Natural killer cell (primary cell): ENCODE data around the gene TMEM132A. TPM values are rescaled to one million over a fixed set of nuclear protein-coding genes. Genes with fewer than 3 reads are reported as not detected.

Source experiments
- ATAC-seq, 3 donors: fragments of 150-1000 bp in 2 of 3; fragments of 200-7000 bp in 1 of 3; cut with Tn5 transposase; 1 replicate in 1 of 3; 2 replicates in 2 of 3; pipeline ENCODE4 v1.10.0; 2021; ENCODE audit warnings: mild to moderate bottlenecking in 2 of 3, moderate library complexity in 2 of 3
- DNase-seq, 2 donors: peaks; one replicate each; pipeline versions ENCODE4 v3.0.0 to v3.0.0-alpha.2; 2013 to 2021; ENCODE audit warnings: mixed read lengths in 1 of 2
- H3K27ac ChIP-seq: one replicate; pipeline ENCODE4 v1.5.1; 2013; ENCODE audit warnings: mild to moderate bottlenecking, low read length
- H3K27me3 ChIP-seq: one replicate; pipeline ENCODE4 v1.6.1; 2013; ENCODE audit warnings: low read length; ENCODE audit not compliant: control insufficient read depth, insufficient read depth
- H3K36me3 ChIP-seq: one replicate; pipeline ENCODE4 v1.6.1; 2013; ENCODE audit warnings: low read length; ENCODE audit not compliant: control insufficient read depth, insufficient read depth
- H3K4me1 ChIP-seq: one replicate; pipeline ENCODE4 v1.6.1; 2013; ENCODE audit warnings: low read length; ENCODE audit not compliant: control insufficient read depth, insufficient read depth
- H3K4me3 ChIP-seq: one replicate; pipeline ENCODE4 v1.5.1; 2013; ENCODE audit warnings: low read length
- H3K9me3 ChIP-seq: one replicate; pipeline ENCODE4 v1.6.1; 2013; ENCODE audit warnings: low read length; ENCODE audit not compliant: control insufficient read depth, insufficient read depth
- H3K27ac Mint-ChIP-seq, 2 donors: one replicate each; pipeline ENCODE4 v1.8.0; 2022; ENCODE audit warnings: mild to moderate bottlenecking in 2 of 2, mixed read lengths in 2 of 2, moderate library complexity in 1 of 2
- H3K27me3 Mint-ChIP-seq, 2 donors: one replicate each; pipeline ENCODE4 v1.8.0; 2022; ENCODE audit warnings: low read depth in 2 of 2, mixed read lengths in 2 of 2
- H3K36me3 Mint-ChIP-seq: one replicate; pipeline ENCODE4 v1.8.0; 2022; ENCODE audit warnings: mixed read lengths
- H3K4me1 Mint-ChIP-seq, 2 donors: one replicate each; pipeline ENCODE4 v1.8.0; 2022; ENCODE audit warnings: mixed read lengths in 2 of 2
- H3K4me3 Mint-ChIP-seq: one replicate; pipeline ENCODE4 v1.8.0; 2022; ENCODE audit warnings: mild to moderate bottlenecking, moderate library complexity, mixed read lengths
- H3K9me3 Mint-ChIP-seq, 2 donors: one replicate each; pipeline ENCODE4 v1.8.0; 2022; ENCODE audit warnings: mixed read lengths in 2 of 2
- WGBS: methylation state at CpG from one replicate; pipeline ENCODE4 v1.1.7; 2013; ENCODE audit warnings: missing lambda C conversion rate; ENCODE audit not compliant: insufficient coverage; 5-methylcytosine and 5-hydroxymethylcytosine counted together
- intact Hi-C: fragments of 100-400 bp; cut with micrococcal nuclease; formaldehyde crosslinking; loops from one replicate; pipeline ENCODE4 v1.14.2; 2022
- total RNA-seq, 4 donors: library from RNA; stranded (reverse); fragments of 120-200 nt in 1 of 4; gene quantifications; one replicate each; pipeline versions ENCODE4 v1.2.3 to v1.2.4, GENCODE V29; 2013 to 2022
- TF ChIP-seq, protein P1 (sequence below): fragments of 200-600 bp; IDR thresholded peaks from one replicate; pipeline ENCODE4 v1.8.0; 2022; ENCODE audit warnings: antibody characterized with exemption

The TMEM132A gene
- total RNA-seq, 3 donors from 2014 or later (not counting 1 experiment from before 2014, with no cell fraction given): not detected

DNA sequence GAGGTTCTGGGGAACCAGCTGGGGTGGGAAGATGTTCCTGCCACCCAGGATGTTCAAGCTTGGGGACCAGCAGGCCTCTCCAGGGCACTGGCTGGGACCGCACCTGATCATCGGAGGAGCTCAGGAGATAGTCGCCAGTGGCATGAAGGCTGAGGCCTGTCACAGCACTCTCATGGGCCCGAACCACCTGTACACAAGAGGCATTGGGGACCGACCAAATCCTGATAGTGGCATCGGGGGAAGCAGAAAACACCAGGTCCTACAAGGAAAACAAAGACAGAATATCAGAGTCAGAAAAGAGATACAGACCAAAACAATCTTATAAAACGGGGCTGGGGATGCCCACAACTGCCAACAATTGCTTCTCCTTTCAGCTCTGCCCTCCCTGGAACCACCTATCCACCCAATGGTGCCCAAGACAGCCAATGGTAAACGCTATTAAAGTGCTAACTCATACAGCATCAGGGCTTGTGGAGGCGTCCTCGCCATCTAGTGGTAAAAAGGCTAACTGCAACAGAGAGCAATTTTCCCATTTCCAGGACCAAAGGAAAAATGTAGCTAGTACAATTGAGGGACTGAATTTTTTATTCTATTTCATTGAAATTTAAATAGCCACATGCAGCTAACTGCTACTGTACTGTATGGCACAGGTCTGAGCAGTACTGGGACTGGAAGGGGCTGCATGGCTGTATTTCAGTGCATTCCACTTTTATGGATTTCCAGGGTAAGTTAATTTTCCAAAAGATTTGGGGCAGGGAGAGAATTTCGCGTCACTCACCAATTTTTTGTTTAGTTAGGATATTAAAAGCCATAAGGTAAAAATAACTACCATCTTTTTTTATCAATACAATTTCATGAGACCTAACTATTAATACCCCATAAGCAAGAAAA lies 25.0 kb upstream of the TMEM132A start:
- TF ChIP-seq, protein P1, sequence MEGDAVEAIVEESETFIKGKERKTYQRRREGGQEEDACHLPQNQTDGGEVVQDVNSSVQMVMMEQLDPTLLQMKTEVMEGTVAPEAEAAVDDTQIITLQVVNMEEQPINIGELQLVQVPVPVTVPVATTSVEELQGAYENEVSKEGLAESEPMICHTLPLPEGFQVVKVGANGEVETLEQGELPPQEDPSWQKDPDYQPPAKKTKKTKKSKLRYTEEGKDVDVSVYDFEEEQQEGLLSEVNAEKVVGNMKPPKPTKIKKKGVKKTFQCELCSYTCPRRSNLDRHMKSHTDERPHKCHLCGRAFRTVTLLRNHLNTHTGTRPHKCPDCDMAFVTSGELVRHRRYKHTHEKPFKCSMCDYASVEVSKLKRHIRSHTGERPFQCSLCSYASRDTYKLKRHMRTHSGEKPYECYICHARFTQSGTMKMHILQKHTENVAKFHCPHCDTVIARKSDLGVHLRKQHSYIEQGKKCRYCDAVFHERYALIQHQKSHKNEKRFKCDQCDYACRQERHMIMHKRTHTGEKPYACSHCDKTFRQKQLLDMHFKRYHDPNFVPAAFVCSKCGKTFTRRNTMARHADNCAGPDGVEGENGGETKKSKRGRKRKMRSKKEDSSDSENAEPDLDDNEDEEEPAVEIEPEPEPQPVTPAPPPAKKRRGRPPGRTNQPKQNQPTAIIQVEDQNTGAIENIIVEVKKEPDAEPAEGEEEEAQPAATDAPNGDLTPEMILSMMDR: peak; percentile 73
- Mint-ChIP-seq H3K27ac (peak overlapping the region in 1 of 2 donors; percentile 38), H3K36me3 (peaks cover 37% of the 10 kb centered on the region), H3K27me3 (no peaks in the 10 kb centered on the region), H3K4me3 (no peak overlapping the region), H3K4me1 (peaks cover 10 to 13% of the 10 kb centered on the region in 2 donors), H3K9me3 (no peaks in the 10 kb centered on the region)
- ATAC-seq: peak; percentile 79 to 84 (median 81)
- peaks cover 78% of the 10 kb centered on the region for H3K36me3 ChIP-seq
- WGBS: 58% methylated on average over 10 of the region's 12 CpGs
- no peaks in the 10 kb centered on the region for H3K9me3 ChIP-seq
- DNase-seq: peak in 1 of 2 donors; percentile 75
- no peak overlapping the region for H3K4me3 ChIP-seq
- H3K4me1 ChIP-seq: peaks cover under 1% of the 10 kb centered on the region
- H3K27me3 ChIP-seq: no peaks in the 10 kb centered on the region
- intact Hi-C loops: loop anchor here (1.0 kb wide), 1 partner anchor 68 kb away; no protein-coding TSS in a partner anchor
- no peak overlapping the region for H3K27ac ChIP-seq

DNA sequence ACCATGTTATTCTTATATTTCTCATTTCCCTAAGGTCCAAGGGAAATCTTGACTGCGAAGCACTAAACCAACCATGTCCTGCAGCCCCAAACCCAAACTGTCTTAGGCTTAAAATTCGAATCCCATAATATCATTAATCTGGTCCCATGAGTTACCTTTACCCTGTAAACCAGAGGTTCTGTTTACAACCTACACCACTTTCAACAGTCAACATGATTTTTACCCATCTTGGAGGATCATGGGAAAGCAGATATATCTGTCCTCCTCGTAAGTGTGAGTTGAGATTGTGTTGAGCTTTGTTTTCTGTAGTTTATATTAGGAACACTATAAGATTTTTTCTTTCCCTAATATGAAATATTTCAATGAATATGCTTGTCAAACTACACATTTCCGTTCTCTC lies 24.3 kb upstream of the TMEM132A start:
- Mint-ChIP-seq H3K9me3 (no peaks in the 10 kb centered on the region), H3K4me3 (no peak overlapping the region), H3K4me1 (peaks cover 17 to 18% of the 10 kb centered on the region in 2 donors), H3K27me3 (no peaks in the 10 kb centered on the region), H3K27ac (peak overlapping the region in 1 of 2 donors; percentile 38), H3K36me3 (peaks cover 32% of the 10 kb centered on the region)
- peaks cover 73% of the 10 kb centered on the region for H3K36me3 ChIP-seq
- H3K27ac ChIP-seq: no peak overlapping the region
- no peak for ATAC-seq
- no peak overlapping the region for H3K4me3 ChIP-seq
- intact Hi-C loops: loop anchor here (1.0 kb wide), 1 partner anchor 69 kb away; no protein-coding TSS in a partner anchor
- TF ChIP-seq, protein P1: no peak
- 75% methylated on average over 3 of the region's 4 CpGs for WGBS
- H3K9me3 ChIP-seq: no peaks in the 10 kb centered on the region
- DNase-seq: no peak
- no peaks in the 10 kb centered on the region for H3K27me3 ChIP-seq
- H3K4me1 ChIP-seq: peaks cover 7% of the 10 kb centered on the region

DNA sequence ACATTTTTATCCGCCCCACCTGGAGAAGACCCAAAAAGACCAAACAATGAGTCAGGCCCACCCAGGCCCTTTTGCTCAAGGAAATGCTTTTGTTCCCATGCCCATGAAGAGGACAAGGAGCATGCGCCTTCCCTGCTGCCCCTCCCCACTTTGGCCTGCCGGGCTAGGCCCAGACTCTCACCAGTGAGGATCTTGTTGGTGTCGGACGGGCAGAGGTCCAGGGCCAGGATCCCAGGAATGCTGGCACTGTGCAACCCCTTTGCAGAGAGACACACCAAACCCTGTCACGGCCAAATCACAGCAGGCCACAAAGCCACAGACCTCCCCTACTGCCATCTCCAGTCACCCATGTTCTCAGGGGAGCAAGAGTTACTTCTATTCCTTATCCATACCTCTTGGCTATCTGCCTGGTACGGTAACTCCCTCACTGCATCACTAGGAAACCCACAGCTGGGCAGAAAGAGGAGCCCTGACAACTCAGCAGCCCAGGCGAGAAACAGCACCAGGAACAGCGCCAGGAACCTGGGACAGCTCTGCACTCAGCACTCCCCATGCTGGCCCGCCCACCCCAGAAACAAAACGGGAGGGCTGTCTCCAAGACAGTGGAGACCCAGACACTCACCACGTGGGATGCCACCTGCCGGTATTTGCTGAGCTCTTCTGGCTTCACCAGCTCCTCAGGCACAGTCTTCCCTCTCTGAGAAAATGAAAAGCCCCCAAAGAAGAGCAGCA lies 23.4 kb upstream of the TMEM132A start:
- Histone ChIP-seq H3K4me3 (no peak overlapping the region), H3K27me3 (no peaks in the 10 kb centered on the region), H3K36me3 (peaks cover 65% of the 10 kb centered on the region), H3K4me1 (peaks cover 15% of the 10 kb centered on the region), H3K27ac (no peak overlapping the region), H3K9me3 (no peaks in the 10 kb centered on the region)
- H3K9me3 Mint-ChIP-seq: no peaks in the 10 kb centered on the region
- DNase-seq (no peak), ATAC-seq (no peak)
- no peaks in the 10 kb centered on the region for H3K27me3 Mint-ChIP-seq
- H3K27ac Mint-ChIP-seq: no peak overlapping the region
- 96% methylated on average over 13 of the region's 13 CpGs for WGBS
- no peak overlapping the region for H3K4me3 Mint-ChIP-seq
- TF ChIP-seq, protein P1: no peak
- peaks cover 25 to 26% of the 10 kb centered on the region in 2 donors for H3K4me1 Mint-ChIP-seq
- H3K36me3 Mint-ChIP-seq: peaks cover 25% of the 10 kb centered on the region
- intact Hi-C loops: no loop called here
